Measurements from ENCODE around the gene SAFB.

DNA sequence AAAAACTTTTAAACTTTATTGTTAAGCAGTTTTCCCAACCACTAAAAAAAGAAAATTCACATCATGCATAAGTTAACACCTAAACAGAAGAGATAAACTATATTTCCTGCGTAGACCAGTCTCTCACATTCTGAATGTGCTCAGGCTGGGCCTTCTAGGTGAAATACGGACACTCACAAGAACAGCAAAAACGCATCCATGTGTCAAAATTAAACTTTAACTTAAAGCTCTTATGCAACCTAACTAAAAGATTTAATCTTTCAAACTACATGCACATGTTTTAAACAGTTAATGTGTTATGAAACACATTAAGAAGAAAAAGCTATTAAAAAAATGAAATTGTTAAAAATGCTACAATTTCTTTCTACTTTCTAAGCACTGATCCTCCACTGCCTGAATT is 2.9 kb upstream of the SAFB start:
- TF ChIP-seq, protein P1, sequence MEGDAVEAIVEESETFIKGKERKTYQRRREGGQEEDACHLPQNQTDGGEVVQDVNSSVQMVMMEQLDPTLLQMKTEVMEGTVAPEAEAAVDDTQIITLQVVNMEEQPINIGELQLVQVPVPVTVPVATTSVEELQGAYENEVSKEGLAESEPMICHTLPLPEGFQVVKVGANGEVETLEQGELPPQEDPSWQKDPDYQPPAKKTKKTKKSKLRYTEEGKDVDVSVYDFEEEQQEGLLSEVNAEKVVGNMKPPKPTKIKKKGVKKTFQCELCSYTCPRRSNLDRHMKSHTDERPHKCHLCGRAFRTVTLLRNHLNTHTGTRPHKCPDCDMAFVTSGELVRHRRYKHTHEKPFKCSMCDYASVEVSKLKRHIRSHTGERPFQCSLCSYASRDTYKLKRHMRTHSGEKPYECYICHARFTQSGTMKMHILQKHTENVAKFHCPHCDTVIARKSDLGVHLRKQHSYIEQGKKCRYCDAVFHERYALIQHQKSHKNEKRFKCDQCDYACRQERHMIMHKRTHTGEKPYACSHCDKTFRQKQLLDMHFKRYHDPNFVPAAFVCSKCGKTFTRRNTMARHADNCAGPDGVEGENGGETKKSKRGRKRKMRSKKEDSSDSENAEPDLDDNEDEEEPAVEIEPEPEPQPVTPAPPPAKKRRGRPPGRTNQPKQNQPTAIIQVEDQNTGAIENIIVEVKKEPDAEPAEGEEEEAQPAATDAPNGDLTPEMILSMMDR (IDR thresholded peaks at IDR 0.05): no peak
- no peak for TF ChIP-seq POLR2A (IDR thresholded peaks at IDR 0.05)
